Panc1 (cell line): Measurements from ENCODE around the gene ZNF726. TPM values are rescaled to one million over a fixed set of nuclear protein-coding genes. Genes with fewer than 3 reads are reported as not detected.
"Not testable (repeated sequence)": the region's sequence is repeated elsewhere in the genome, so short reads cannot be mapped to it uniquely, and the experiment has no call there.

Source experiments
- ATAC-seq: fragments of 200-7000 bp; cut with Tn5 transposase; 2 replicates; pipeline ENCODE4 v1.9.1; 2020; ENCODE audit warnings: mild to moderate bottlenecking, moderate library complexity
- BruUV-seq: library from RNA; stranded (reverse); fragments of 400-500 nt; replicated peaks from 2 replicates; lab custom pipeline; 2021; lab: Mats Ljungman, UMichigan
- CTCF ChIA-PET: fragments of 300-600 bp; sonication (Branson Sonifier 250); formaldehyde crosslinking; loops from one replicate; lab custom pipeline; 2022; ENCODE audit warnings: antibody characterized with exemption; lab: Charles Lee
- POLR2A ChIA-PET: fragments of 300-600 bp; sonication (Branson Sonifier 250); formaldehyde crosslinking; loops from one replicate; lab custom pipeline; 2022; ENCODE audit warnings: antibody characterized with exemption; lab: Charles Lee
- DNase-seq: peaks from one replicate; pipeline ENCODE4 v3.0.0-alpha.2; 2010; ENCODE audit warnings: low read depth, low spot score
- H3K27ac ChIP-seq: 2 replicates; pipeline ENCODE4 v1.5.1; 2011; ENCODE audit warnings: mild to moderate bottlenecking, low read length, inconsistent platforms
- H3K27me3 ChIP-seq: fragments of 200-500 bp; sonication (Bioruptor generic); 2 replicates; pipeline ENCODE4 v1.6.0; 2014; ENCODE audit warnings: low read length, inconsistent platforms; ENCODE audit not compliant: control insufficient read depth, insufficient read depth
- H3K36me3 ChIP-seq: fragments of 200-500 bp; sonication (Bioruptor generic); 2 replicates; pipeline ENCODE4 v1.5.1; 2014; ENCODE audit warnings: inconsistent platforms, mild to moderate bottlenecking, low read length, moderate library complexity; ENCODE audit not compliant: control insufficient read depth, insufficient read depth
- H3K4me1 ChIP-seq: 2 replicates; pipeline ENCODE4 v1.5.1; 2011; ENCODE audit warnings: inconsistent platforms, mild to moderate bottlenecking, low read length, moderate library complexity; ENCODE audit not compliant: control insufficient read depth, insufficient read depth
- H3K4me3 ChIP-seq, 2 experiments: 2 replicates each; pipeline ENCODE4 v1.5.1; 2011 to 2012; ENCODE audit warnings: low read depth in 2 of 2, low read length in 2 of 2, mild to moderate bottlenecking in 2 of 2, inconsistent platforms in 1 of 2, moderate library complexity in 1 of 2
- H3K9me3 ChIP-seq: fragments of 200-500 bp; sonication (Bioruptor generic); 2 replicates; pipeline ENCODE4 v1.5.1; 2014; ENCODE audit warnings: low read depth, mild to moderate bottlenecking, inconsistent platforms, low read length, moderate library complexity; ENCODE audit not compliant: control insufficient read depth, insufficient read depth
- POLR2AphosphoS5 ChIP-seq: IDR thresholded peaks from 2 replicates; pipeline ENCODE4 v1.6.1; 2012; ENCODE audit warnings: mild to moderate bottlenecking, low read depth, low read length, moderate library complexity
- SIN3A ChIP-seq: IDR thresholded peaks from 2 replicates; pipeline ENCODE4 v1.6.1; 2012; ENCODE audit warnings: low read depth, mild to moderate bottlenecking, low read length, moderate library complexity, borderline replicate concordance; ENCODE audit not compliant: insufficient read depth
- TCF7L2 ChIP-seq: IDR thresholded peaks from 2 replicates; pipeline ENCODE4 v1.6.1; 2011; ENCODE audit warnings: mild to moderate bottlenecking, low read depth, low read length, inconsistent platforms
- in situ Hi-C: cut with HindIII; loops from 2 replicates; pipeline ENCODE4 v1.10.0; 2016; ENCODE audit warnings: low sequenced_read_pairs, low pct_unique_long_range_greater_than_20kb
- intact Hi-C: fragments of 100-400 bp; cut with micrococcal nuclease; formaldehyde crosslinking; loops from one replicate; pipeline ENCODE4 v1.10.0; 2022; ENCODE audit not compliant: unreplicated experiment
- total RNA-seq: library from RNA; stranded (reverse); gene quantifications from one replicate; pipeline ENCODE4 v1.2.1, GENCODE V29; 2021; ENCODE audit not compliant: unreplicated experiment
- TF ChIP-seq, protein P1 (sequence below): fragments of 450-650 bp; IDR thresholded peaks from 2 replicates; pipeline ENCODE4 v1.5.1; 2017; ENCODE audit warnings: mild to moderate bottlenecking
- TF ChIP-seq, protein P2 (sequence below), 2 experiments: IDR thresholded peaks; 2 replicates each; pipeline ENCODE4 v1.6.1; 2011 to 2012; ENCODE audit warnings: low read depth in 2 of 2, control low read depth in 1 of 2, low read length in 1 of 2, mild to moderate bottlenecking in 1 of 2, moderate library complexity in 1 of 2; ENCODE audit not compliant: insufficient read depth in 1 of 2

The ZNF726 gene
- total RNA-seq, 1 experiment from 2014 or later, result 7.2 TPM

DNA sequence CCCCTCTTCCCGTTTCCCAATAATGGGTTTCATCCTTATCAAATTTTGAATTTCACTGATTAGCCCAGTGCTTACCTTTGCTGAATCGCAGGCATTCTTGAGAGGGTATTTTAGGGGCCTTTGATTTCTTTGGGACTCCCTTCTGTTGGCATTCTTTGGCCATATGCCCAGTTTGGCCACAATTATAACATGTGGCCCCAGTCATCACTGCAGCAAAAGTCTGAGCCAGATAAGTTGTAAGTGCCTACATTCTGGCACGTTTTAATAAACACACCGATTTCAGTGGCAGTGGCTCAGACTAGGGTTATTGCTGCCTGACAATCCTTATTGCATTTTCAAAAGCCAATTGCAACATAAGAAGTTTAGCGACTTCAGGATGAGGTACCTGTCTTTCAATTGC is 41.4 kb downstream of the ZNF726 start:
- no peak for ATAC-seq
- H3K36me3 ChIP-seq, result no peaks in the 10 kb centered on the region
- H3K4me1 ChIP-seq, result 0 out of 2 replicates have a peak, but pooled peaks cover 2% of the 10 kb centered on the region
- intact Hi-C loops (no loop called here), in situ Hi-C loops (no loop called here)
- ChIA-PET CTCF (no interaction called here), POLR2A (no interaction called here)
- H3K4me3 ChIP-seq, result no peak overlapping the region
- no peaks in the 10 kb centered on the region for H3K9me3 ChIP-seq
- no peak for TF ChIP-seq TCF7L2
- TF ChIP-seq, protein P1, sequence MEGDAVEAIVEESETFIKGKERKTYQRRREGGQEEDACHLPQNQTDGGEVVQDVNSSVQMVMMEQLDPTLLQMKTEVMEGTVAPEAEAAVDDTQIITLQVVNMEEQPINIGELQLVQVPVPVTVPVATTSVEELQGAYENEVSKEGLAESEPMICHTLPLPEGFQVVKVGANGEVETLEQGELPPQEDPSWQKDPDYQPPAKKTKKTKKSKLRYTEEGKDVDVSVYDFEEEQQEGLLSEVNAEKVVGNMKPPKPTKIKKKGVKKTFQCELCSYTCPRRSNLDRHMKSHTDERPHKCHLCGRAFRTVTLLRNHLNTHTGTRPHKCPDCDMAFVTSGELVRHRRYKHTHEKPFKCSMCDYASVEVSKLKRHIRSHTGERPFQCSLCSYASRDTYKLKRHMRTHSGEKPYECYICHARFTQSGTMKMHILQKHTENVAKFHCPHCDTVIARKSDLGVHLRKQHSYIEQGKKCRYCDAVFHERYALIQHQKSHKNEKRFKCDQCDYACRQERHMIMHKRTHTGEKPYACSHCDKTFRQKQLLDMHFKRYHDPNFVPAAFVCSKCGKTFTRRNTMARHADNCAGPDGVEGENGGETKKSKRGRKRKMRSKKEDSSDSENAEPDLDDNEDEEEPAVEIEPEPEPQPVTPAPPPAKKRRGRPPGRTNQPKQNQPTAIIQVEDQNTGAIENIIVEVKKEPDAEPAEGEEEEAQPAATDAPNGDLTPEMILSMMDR, result no peak
- TF ChIP-seq, protein P2, sequence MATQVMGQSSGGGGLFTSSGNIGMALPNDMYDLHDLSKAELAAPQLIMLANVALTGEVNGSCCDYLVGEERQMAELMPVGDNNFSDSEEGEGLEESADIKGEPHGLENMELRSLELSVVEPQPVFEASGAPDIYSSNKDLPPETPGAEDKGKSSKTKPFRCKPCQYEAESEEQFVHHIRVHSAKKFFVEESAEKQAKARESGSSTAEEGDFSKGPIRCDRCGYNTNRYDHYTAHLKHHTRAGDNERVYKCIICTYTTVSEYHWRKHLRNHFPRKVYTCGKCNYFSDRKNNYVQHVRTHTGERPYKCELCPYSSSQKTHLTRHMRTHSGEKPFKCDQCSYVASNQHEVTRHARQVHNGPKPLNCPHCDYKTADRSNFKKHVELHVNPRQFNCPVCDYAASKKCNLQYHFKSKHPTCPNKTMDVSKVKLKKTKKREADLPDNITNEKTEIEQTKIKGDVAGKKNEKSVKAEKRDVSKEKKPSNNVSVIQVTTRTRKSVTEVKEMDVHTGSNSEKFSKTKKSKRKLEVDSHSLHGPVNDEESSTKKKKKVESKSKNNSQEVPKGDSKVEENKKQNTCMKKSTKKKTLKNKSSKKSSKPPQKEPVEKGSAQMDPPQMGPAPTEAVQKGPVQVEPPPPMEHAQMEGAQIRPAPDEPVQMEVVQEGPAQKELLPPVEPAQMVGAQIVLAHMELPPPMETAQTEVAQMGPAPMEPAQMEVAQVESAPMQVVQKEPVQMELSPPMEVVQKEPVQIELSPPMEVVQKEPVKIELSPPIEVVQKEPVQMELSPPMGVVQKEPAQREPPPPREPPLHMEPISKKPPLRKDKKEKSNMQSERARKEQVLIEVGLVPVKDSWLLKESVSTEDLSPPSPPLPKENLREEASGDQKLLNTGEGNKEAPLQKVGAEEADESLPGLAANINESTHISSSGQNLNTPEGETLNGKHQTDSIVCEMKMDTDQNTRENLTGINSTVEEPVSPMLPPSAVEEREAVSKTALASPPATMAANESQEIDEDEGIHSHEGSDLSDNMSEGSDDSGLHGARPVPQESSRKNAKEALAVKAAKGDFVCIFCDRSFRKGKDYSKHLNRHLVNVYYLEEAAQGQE (IDR thresholded peaks at IDR 0.05; ENCODE audit: insufficient read depth in 1 of 2, low read depth in 2 of 2, low read length in 1 of 2), result no peak
- TF ChIP-seq POLR2AphosphoS5, result no peak
- no peak for TF ChIP-seq SIN3A
- DNase-seq, result no peak
- no peak overlapping the region for H3K27ac ChIP-seq
- no peaks in the 10 kb centered on the region for H3K27me3 ChIP-seq
- no TSS peak for BruUV-seq

DNA sequence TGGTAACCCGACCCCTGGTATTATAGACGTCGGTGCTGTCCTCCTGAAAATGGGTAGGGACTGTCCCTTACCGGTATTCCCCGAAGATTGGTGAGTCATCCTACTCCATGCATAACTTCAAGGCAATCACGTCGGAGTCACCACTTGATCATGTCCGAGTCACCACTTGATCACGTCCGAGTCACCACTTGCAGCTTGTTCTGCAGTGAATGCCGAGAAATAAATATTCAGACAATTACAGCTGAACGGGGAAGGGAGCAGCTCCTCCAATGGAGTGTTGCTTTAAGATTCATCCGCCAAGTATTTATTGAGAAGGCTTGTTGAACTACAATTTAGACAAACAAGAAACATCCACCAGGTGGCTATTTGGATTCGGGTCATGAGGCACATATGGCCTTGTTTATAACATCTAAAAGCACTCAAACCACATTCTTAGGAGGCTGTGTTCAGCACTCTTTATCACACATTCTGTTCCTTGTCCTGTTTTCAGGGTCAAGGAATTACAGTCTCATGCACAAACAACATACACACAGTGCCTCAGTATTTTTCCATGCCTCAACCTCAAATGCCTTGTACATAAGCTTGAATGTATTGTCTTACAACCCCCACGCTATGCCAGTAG is 43.1 kb downstream of the ZNF726 start:
- peak; percentile 81 for DNase-seq
- Histone ChIP-seq H3K27me3 (no peaks in the 10 kb centered on the region), H3K36me3 (no peaks in the 10 kb centered on the region), H3K4me1 (0 out of 2 replicates have a peak, but pooled peaks cover 2% of the 10 kb centered on the region), H3K9me3 (no peaks in the 10 kb centered on the region), H3K4me3 (no peak overlapping the region), H3K27ac (0 out of 2 replicates have a peak overlapping the region, but pooled peaks have one; percentile 29)
- intact Hi-C loops (no loop called here), in situ Hi-C loops (no loop called here)
- TF ChIP-seq, protein P1, result no peak
- no peak for TF ChIP-seq SIN3A
- TF ChIP-seq, protein P2 (IDR thresholded peaks at IDR 0.05; ENCODE audit: insufficient read depth in 1 of 2, low read depth in 2 of 2, low read length in 1 of 2), result no peak
- TF ChIP-seq POLR2AphosphoS5, result no peak
- no peak for TF ChIP-seq TCF7L2
- CTCF ChIA-PET, result no interaction called here
- no TSS peak for BruUV-seq
- ATAC-seq, result peak; percentile 92
- POLR2A ChIA-PET, result no interaction called here

DNA sequence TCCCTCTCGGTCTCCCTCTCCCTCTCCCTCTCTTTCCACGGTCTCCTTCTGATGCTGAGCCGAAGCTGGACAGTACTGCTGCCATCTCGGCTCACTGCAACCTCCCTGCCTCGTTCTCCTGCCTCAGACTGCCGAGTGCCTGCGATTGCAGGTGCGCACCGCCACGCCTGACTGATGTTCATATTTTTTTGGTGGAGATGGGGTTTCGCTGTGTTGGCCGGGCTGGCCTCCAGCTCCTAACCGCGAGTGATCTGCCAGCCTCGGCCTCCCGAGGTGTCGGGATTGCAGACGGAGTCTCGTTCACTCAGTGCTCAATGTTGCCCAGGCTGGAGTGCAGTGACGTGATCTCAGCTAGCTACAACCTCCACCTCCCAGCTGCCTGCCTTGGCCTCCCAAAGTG is 48.7 kb downstream of the ZNF726 start:
- H3K27ac ChIP-seq, H3K4me1 ChIP-seq, H3K9me3 ChIP-seq, POLR2A ChIA-PET, DNase-seq, H3K36me3 ChIP-seq, H3K4me3 ChIP-seq, in situ Hi-C loops, ATAC-seq, BruUV-seq, H3K27me3 ChIP-seq, CTCF ChIA-PET, intact Hi-C loops: not testable (repeated sequence)
